PFSK-1 (cell line): ENCODE results near the gene CABLES1.

ENCODE experiments used
- FOXP2 ChIP-seq: optimal IDR thresholded peaks from 2 replicates; pipeline ENCODE3; 2011; ENCODE audit warnings: borderline replicate concordance, control low read depth, inconsistent platforms; ENCODE audit not compliant: insufficient read depth; ENCODE audit errors: extremely low read length, extremely low read depth
- POLR2AphosphoS5 ChIP-seq: IDR thresholded peaks from 2 replicates; pipeline ENCODE4 v1.6.1; 2012; ENCODE audit warnings: low read depth, mild to moderate bottlenecking, control low read depth, low read length, moderate library complexity
- REST ChIP-seq, 2 experiments: IDR thresholded peaks; 2 replicates each; pipeline versions ENCODE4 v1.6.1 to v1.8.0; 2011 to 2012; ENCODE audit warnings: low read depth in 2 of 2, low read length in 2 of 2, control low read depth in 1 of 2, inconsistent platforms in 1 of 2, mild to moderate bottlenecking in 1 of 2, moderate library complexity in 1 of 2; ENCODE audit not compliant: insufficient read depth in 1 of 2
- SIN3A ChIP-seq: IDR thresholded peaks from 2 replicates; pipeline ENCODE4 v1.6.1; 2012; ENCODE audit warnings: mild to moderate bottlenecking, low read length, moderate library complexity, borderline replicate concordance; ENCODE audit not compliant: insufficient read depth
- TAF1 ChIP-seq: IDR thresholded peaks from 2 replicates; pipeline ENCODE4 v1.6.1; 2012; ENCODE audit warnings: low read length, control low read depth, borderline replicate concordance; ENCODE audit not compliant: insufficient read depth

DNA sequence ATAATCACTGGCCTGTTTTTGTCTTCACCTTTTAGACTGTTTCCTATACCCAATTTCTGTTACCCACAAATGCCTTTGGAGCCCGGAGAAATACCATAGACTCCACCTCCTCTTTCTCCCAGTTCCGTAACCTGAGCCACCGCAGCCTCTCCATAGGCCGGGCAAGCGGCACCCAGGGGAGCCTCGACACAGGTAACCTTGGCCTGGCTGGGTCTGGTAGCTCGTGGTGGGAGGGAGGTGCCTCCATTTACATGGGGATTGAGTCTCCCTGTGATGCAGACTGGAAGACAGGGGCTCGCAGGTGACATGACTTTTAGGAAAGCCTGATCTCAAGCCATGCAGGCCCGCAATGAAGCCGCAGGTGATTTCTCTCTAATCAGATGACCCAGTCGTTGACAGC lies 100.6 kb downstream of the CABLES1 start:
- no peak for TF ChIP-seq SIN3A
- TF ChIP-seq TAF1, result no peak
- no peak for TF ChIP-seq FOXP2
- no peak for TF ChIP-seq POLR2AphosphoS5
- no peak for TF ChIP-seq REST (IDR thresholded peaks at IDR 0.05; ENCODE audit: insufficient read depth in 1 of 2, low read depth in 2 of 2, low read length in 2 of 2)
